Esophagus (tissue), 2 donors: Measurements from ENCODE around the gene SLC23A1. TPM values are rescaled to one million over a fixed set of nuclear protein-coding genes. Genes with fewer than 3 reads are reported as not detected.

Experiments
- H3K27ac ChIP-seq, 2 donors: one replicate each; pipeline ENCODE4 v1.5.1; 2013; ENCODE audit warnings: low read depth in 2 of 2, mild to moderate bottlenecking in 2 of 2, inconsistent platforms in 1 of 2, low read length in 1 of 2, moderate library complexity in 1 of 2
- H3K27me3 ChIP-seq, 2 donors: one replicate each; pipeline ENCODE4 v1.6.1; 2013; ENCODE audit warnings: low read length in 2 of 2, control low read depth in 1 of 2, mild to moderate bottlenecking in 1 of 2; ENCODE audit not compliant: insufficient read depth in 2 of 2, control insufficient read depth in 1 of 2
- H3K36me3 ChIP-seq, 2 donors: one replicate each; pipeline ENCODE4 v1.6.1; 2013; ENCODE audit warnings: low read length in 1 of 2; ENCODE audit not compliant: control insufficient read depth in 2 of 2, insufficient read depth in 2 of 2
- H3K4me1 ChIP-seq, 2 donors: one replicate each; pipeline ENCODE4 v1.6.1; 2013; ENCODE audit warnings: low read length in 1 of 2; ENCODE audit not compliant: control insufficient read depth in 2 of 2, insufficient read depth in 2 of 2
- H3K4me3 ChIP-seq, 2 donors: one replicate each; pipeline ENCODE4 v1.5.1; 2013; ENCODE audit warnings: low read length in 2 of 2, mild to moderate bottlenecking in 2 of 2, low read depth in 1 of 2, moderate library complexity in 1 of 2
- H3K9me3 ChIP-seq, 2 donors: one replicate each; pipeline ENCODE4 v1.6.1; 2013; ENCODE audit warnings: mild to moderate bottlenecking in 2 of 2, low read depth in 1 of 2, low read length in 1 of 2, moderate library complexity in 1 of 2; ENCODE audit not compliant: control insufficient read depth in 2 of 2, insufficient read depth in 1 of 2
- WGBS, 2 donors: extraction: QIAGEN DNeasy Blood & Tissue Kit; methylation state at CpG; one replicate each; pipeline ENCODE4 v1.1.7; 2013; 5-methylcytosine and 5-hydroxymethylcytosine counted together
- polyA plus RNA-seq, 2 donors: library from polyadenylated mRNA; stranded (reverse); fragments of 200-250 nt; gene quantifications; one replicate each; pipeline ENCODE4 v1.2.3, GENCODE V29; 2013
- donor health status: healthy with polysubstance abuse.
- donor health status: Bipolar disorder and iron deficiency.

SLC23A1 gene
- polyA plus RNA-seq, 2 donors, result 0.01 to 0.12 TPM

- Histone ChIP-seq H3K27me3 (no peaks in the 10 kb centered on the region), H3K27ac (no peak overlapping the region), H3K9me3 (no peaks in the 10 kb centered on the region), H3K36me3 (peaks cover 0 to 4% of the 10 kb centered on the region in 2 donors), H3K4me1 (peaks cover 0 to 6% of the 10 kb centered on the region in 2 donors), H3K4me3 (no peak overlapping the region)
- WGBS, 2 donors, result 91 to 92% methylated on average over 7 of the region's 7 CpGs
These were observed 25.1 kb upstream of the SLC23A1 start for GRCh38 chr5:139408191-139408590.

- no peaks in the 10 kb centered on the region for H3K27me3 ChIP-seq
- H3K27ac ChIP-seq, result peak overlapping the region; percentile 30 to 62
- peaks cover 0 to 6% of the 10 kb centered on the region in 2 donors for H3K4me1 ChIP-seq
- no peaks in the 10 kb centered on the region for H3K9me3 ChIP-seq
- H3K4me3 ChIP-seq, result no peak overlapping the region
- peaks cover 0 to 4% of the 10 kb centered on the region in 2 donors for H3K36me3 ChIP-seq
These were observed 24.4 kb upstream of the SLC23A1 start for GRCh38 chr5:139407517-139407916.

GRCh38 chr5:139406963-139407362, 23.9 kb upstream of the SLC23A1 start:
- Histone ChIP-seq H3K4me1 (peaks cover 0 to 6% of the 10 kb centered on the region in 2 donors), H3K27ac (peak overlapping the region in 1 of 2 donors; percentile 61), H3K36me3 (peaks cover 0 to 4% of the 10 kb centered on the region in 2 donors), H3K9me3 (no peaks in the 10 kb centered on the region), H3K27me3 (no peaks in the 10 kb centered on the region), H3K4me3 (no peak overlapping the region)
- WGBS, 2 donors, result 55 to 68% methylated on average over 2 of the region's 2 CpGs

GRCh38 chr5:139404484-139404840, 21.4 kb upstream of the SLC23A1 start:
- no peaks in the 10 kb centered on the region for H3K36me3 ChIP-seq
- peaks cover 0 to 6% of the 10 kb centered on the region in 2 donors for H3K4me1 ChIP-seq
- 62 to 69% methylated on average over 5 of the region's 5 CpGs for WGBS, 2 donors
- peak overlapping the region in 1 of 2 donors; percentile 59 for H3K4me3 ChIP-seq
- H3K9me3 ChIP-seq, result no peaks in the 10 kb centered on the region
- no peaks in the 10 kb centered on the region for H3K27me3 ChIP-seq
- peak overlapping the region; percentile 94 to 97 for H3K27ac ChIP-seq

GRCh38 chr5:139403787-139404483, 20.8 kb upstream of the SLC23A1 start, which contains the start of gene SPATA24:
Gene SPATA24 (minus strand): TSS chr5:139404089. CDS start chr5:139404060, 29 bp downstream.
- Histone ChIP-seq H3K27ac (peak within 1 kb of the TSS; percentile 94 to 97), H3K4me1 (peaks cover 0 to 6% of the 10 kb centered on the region in 2 donors), H3K4me3 (peak within 1 kb of the TSS; percentile 54 to 59), H3K9me3 (no peaks in the 10 kb centered on the region), H3K27me3 (no peaks in the 10 kb centered on the region), H3K36me3 (no peaks in the 10 kb centered on the region)
- 0% methylated on average over 41 of the region's 41 CpGs for WGBS, 2 donors

- Histone ChIP-seq H3K9me3 (no peaks in the 10 kb centered on the region), H3K27ac (peak overlapping the region; percentile 94 to 97)
- 17 to 22% methylated on average over 7 of the region's 7 CpGs for WGBS, 2 donors
These were observed 20.3 kb upstream of the SLC23A1 start for GRCh38 chr5:139403418-139403786.

GRCh38 chr5:139402561-139403158, 19.6 kb upstream of the SLC23A1 start:
- H3K27ac ChIP-seq, result peak overlapping the region in 1 of 2 donors; percentile 7
- H3K9me3 ChIP-seq, result no peaks in the 10 kb centered on the region
- H3K36me3 ChIP-seq, result no peaks in the 10 kb centered on the region
- H3K27me3 ChIP-seq, result no peaks in the 10 kb centered on the region
- H3K4me3 ChIP-seq, result no peak overlapping the region
- H3K4me1 ChIP-seq, result peaks cover 0 to 6% of the 10 kb centered on the region in 2 donors
- 78 to 84% methylated on average over 7 of the region's 7 CpGs for WGBS, 2 donors

More at GRCh38 chr5:139403418-139403786, 20.3 kb upstream of the SLC23A1 start:
- peaks cover 0 to 6% of the 10 kb centered on the region in 2 donors for H3K4me1 ChIP-seq
- H3K4me3 ChIP-seq, result peak overlapping the region; percentile 54 to 59
- no peaks in the 10 kb centered on the region for H3K36me3 ChIP-seq
- H3K27me3 ChIP-seq, result no peaks in the 10 kb centered on the region

GRCh38 chr5:139401546-139401945, 18.4 kb upstream of the SLC23A1 start:
- no peak overlapping the region for H3K4me3 ChIP-seq
- no peaks in the 10 kb centered on the region for H3K27me3 ChIP-seq
- H3K36me3 ChIP-seq, result no peaks in the 10 kb centered on the region
- no peaks in the 10 kb centered on the region for H3K9me3 ChIP-seq
- H3K4me1 ChIP-seq, result peaks cover 0 to 2% of the 10 kb centered on the region in 2 donors
- no peak overlapping the region for H3K27ac ChIP-seq
- 92 to 94% methylated on average over 10 of the region's 10 CpGs for WGBS, 2 donors

GRCh38 chr5:139399501-139400121, 16.5 kb upstream of the SLC23A1 start:
- Histone ChIP-seq H3K4me1 (peaks cover 0 to 5% of the 10 kb centered on the region in 2 donors), H3K27ac (no peak overlapping the region), H3K27me3 (no peaks in the 10 kb centered on the region), H3K36me3 (no peaks in the 10 kb centered on the region), H3K4me3 (no peak overlapping the region), H3K9me3 (no peaks in the 10 kb centered on the region)
- WGBS, 2 donors, result 75 to 76% methylated on average over 6 of the region's 6 CpGs
